Measurements from ENCODE around the gene GNMT. TPM values are rescaled to one million over a fixed set of nuclear protein-coding genes. Genes with fewer than 3 reads are reported as not detected.

Gene GNMT
- total and polyA plus RNA-seq, 4 experiments from 2014 or later: 0.36 to 1.2 (median 1.1) TPM; not detected in 1

DNA sequence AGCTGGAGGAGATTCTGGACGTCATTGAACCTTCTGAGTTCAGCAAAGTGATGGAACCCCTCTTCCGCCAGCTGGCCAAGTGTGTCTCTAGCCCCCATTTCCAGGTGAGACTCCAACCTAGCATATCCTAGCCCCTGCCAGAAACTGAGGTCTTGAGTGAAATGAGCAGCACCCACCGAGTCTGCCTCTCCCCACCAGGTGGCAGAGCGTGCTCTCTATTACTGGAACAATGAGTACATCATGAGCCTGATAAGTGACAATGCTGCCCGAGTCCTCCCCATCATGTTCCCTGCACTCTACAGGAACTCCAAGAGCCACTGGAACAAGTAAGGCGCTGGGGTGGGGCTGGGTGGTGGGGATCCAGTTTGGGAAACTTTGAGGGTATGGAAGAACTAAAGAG is 48.6 kb downstream of the GNMT start:
- peaks cover 14 to 69% of the 10 kb centered on the region in 2 donors for H3K36me3 Mint-ChIP-seq
- peaks cover 55% of the 10 kb centered on the region for H3K36me3 ChIP-seq (ENCODE audit: insufficient read depth, low read length)

DNA sequence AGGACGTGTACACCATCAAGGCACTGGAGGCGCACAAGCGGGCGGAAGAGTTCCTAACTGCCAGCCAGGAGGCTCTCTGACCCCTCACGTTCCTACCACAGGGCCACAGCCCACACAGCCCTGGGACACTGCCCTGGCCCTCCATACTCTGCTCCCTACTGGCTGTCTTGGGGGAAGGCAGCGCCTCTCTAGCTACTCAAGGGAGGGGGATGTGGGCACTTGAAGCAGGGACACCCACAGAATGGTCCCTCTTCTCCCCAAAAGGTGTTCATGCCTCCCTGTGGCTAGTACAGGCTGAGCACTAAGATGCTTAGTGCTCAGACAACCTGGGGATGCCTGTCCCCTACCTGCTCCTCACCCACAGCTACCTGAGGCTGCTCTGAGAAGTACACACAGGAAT is 50.7 kb downstream of the GNMT start:
- no peaks in the 10 kb centered on the region for H3K27me3 Mint-ChIP-seq
- Histone ChIP-seq H3K27me3 (ENCODE audit: insufficient read depth, low read length) (no peaks in the 10 kb centered on the region), H3K4me1 (ENCODE audit: insufficient read depth, low read length) (peaks cover 39% of the 10 kb centered on the region), H3K4me3 (ENCODE audit: low read length in 2 of 2) (no peak overlapping the region), H3K27ac (ENCODE audit: low read depth, low read length) (no peak overlapping the region), H3K9me3 (ENCODE audit: control insufficient read depth in 1 of 2, low read length in 2 of 2) (no peaks in the 10 kb centered on the region), H3K36me3 (ENCODE audit: insufficient read depth, low read length) (peaks cover 55% of the 10 kb centered on the region)
- ChIA-PET POLR2A (ENCODE audit: partially characterized antibody) (interaction anchor here (0.8 to 1.7 kb wide), 6 partner anchors 23 to 82 kb away, joined by 3 to 7 read pairs (median 4); partner anchors contain the start of genes CNPY3, KLC4, MRPL2 and PEX6), CTCF (ENCODE audit: partially characterized antibody) (interaction anchor here (1.1 to 1.8 kb wide), 3 partner anchors 10 to 133 kb away, joined by 3 to 8 read pairs (median 4); a partner anchor contains a TSS)
- peak overlapping the region in 4 of 7 donors; percentile 13 to 83 (median 66) for H3K27ac Mint-ChIP-seq
- DNase-seq: no peak
- peak overlapping the region in 2 of 8 donors; percentile 6 to 17 for H3K4me3 Mint-ChIP-seq
- H3K9me3 Mint-ChIP-seq: peaks cover 0 to 6% (median 0%) of the 10 kb centered on the region in 8 donors
- peaks cover 10 to 69% of the 10 kb centered on the region in 2 donors for H3K36me3 Mint-ChIP-seq
- intact Hi-C loops (cut with micrococcal nuclease): loop anchor here (5.0 kb wide), 2 partner anchors 109 to 264 kb away; partner anchors contain the start of gene TBCC
- peaks cover 34 to 51% (median 42%) of the 10 kb centered on the region in 4 donors for H3K4me1 Mint-ChIP-seq

More for the DNA sequence above, 48.6 kb downstream of the GNMT start:
- ChIA-PET CTCF (ENCODE audit: partially characterized antibody) (interaction anchor here (1.0 to 1.9 kb wide), 3 partner anchors 13 to 134 kb away, joined by 3 to 16 read pairs (median 3); no protein-coding TSS in a partner anchor), POLR2A (ENCODE audit: partially characterized antibody) (interaction anchor here (1.0 to 1.9 kb wide), 2 partner anchors 13 to 31 kb away, joined by 4 to 5 read pairs; partner anchors contain the start of genes PEX6 and RRP36)
- no peak overlapping the region for H3K27ac ChIP-seq (ENCODE audit: low read depth, low read length)
- Mint-ChIP-seq H3K4me1 (peaks cover 25 to 32% (median 30%) of the 10 kb centered on the region in 4 donors), H3K27me3 (no peaks in the 10 kb centered on the region), H3K9me3 (peaks cover 0 to 4% (median 0%) of the 10 kb centered on the region in 8 donors), H3K27ac (peak overlapping the region in 4 of 7 donors; percentile 34 to 73 (median 48)), H3K4me3 (no peak overlapping the region)
- DNase-seq: peak in 2 of 5 donors; percentile 23 to 33
- intact Hi-C loops (cut with micrococcal nuclease): loop anchor here (1.0 kb wide), 1 partner anchor 134 kb away; no protein-coding TSS in a partner anchor
- no peak overlapping the region for H3K4me3 ChIP-seq (ENCODE audit: low read length in 2 of 2)
- H3K9me3 ChIP-seq (ENCODE audit: control insufficient read depth in 1 of 2, low read length in 2 of 2): no peaks in the 10 kb centered on the region
- peaks cover 21% of the 10 kb centered on the region for H3K4me1 ChIP-seq (ENCODE audit: insufficient read depth, low read length)
- H3K27me3 ChIP-seq (ENCODE audit: insufficient read depth, low read length): no peaks in the 10 kb centered on the region

DNA sequence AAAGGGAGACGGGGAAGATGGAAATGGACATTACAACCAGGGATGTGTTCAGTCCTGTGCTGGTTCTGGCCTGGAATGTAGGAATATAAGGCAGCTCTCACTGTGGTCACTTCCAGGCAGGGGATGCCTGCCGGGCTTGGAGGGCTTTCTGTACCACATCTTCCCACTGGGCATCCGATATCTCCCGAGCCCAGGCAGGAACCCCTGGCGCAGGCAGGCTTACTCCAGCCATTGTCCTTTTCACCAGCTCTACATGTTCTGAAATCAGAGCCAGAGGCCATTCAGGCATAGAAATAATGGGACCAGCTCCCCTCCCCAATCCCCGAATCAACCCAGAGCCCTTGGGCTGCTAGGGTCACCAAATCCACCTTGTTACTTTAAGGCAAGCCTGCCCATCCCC is 51.8 kb downstream of the GNMT start:
- peaks cover 8 to 62% of the 10 kb centered on the region in 2 donors for H3K36me3 Mint-ChIP-seq
- CTCF ChIA-PET (ENCODE audit: partially characterized antibody): interaction anchor here (0.9 to 1.4 kb wide), 2 partner anchors 131 to 132 kb away, joined by 3 to 4 read pairs; no protein-coding TSS in a partner anchor
- H3K36me3 ChIP-seq (ENCODE audit: insufficient read depth, low read length): peaks cover 45% of the 10 kb centered on the region

DNA sequence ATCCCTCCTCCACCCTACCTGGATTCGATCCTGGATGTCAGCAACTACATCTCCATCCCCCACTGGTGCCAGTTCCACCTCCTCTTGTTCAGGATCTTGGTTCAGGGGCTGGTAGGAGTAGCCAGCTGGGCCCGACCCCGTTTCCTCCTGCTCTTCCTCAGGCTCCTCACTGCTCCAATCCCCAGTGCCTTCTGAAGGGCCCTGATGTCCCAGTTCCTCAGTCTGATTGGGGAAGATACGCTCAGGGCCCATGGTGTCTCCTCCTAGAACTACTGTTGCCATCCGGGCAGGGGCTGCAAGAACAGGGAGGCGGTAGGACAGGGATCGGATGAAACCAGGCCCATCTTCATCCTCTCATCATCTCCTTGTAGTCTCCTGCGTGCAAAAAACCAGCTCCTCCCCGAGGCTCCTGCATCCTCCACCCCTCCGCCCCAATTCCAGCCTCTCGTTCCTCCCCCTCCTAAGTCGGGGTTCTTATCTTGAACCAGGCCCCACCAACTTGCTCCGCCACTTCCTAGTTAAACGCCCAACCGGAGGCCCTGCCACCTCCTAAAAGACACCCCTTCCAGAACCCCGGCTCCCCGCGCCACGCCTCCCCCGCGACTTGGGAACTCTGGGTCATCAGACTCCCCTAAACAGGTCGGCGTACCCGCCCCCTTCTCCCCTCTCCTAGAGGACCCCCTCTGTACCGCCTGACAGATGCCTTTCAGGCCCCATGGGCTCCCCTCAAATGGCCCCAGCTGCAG is 52.7 kb downstream of the GNMT start:
- no peaks in the 10 kb centered on the region for H3K9me3 ChIP-seq (ENCODE audit: control insufficient read depth in 1 of 2, low read length in 2 of 2)
- peak overlapping the region; percentile 75 to 84 for H3K4me3 ChIP-seq (ENCODE audit: low read length in 2 of 2)
- intact Hi-C loops (cut with micrococcal nuclease): loop anchor here (1.0 to 5.0 kb wide), 4 partner anchors 8 to 266 kb away; partner anchors contain the start of genes PEX6, RRP36 and TBCC
- Mint-ChIP-seq H3K27me3 (no peaks in the 10 kb centered on the region), H3K4me3 (peak overlapping the region; percentile 91 to 97 (median 94)), H3K27ac (peak overlapping the region; percentile 75 to 98 (median 94)), H3K36me3 (peaks cover 12 to 61% of the 10 kb centered on the region in 2 donors), H3K4me1 (peaks cover 39 to 71% (median 54%) of the 10 kb centered on the region in 4 donors), H3K9me3 (peaks cover 0 to 6% (median 0%) of the 10 kb centered on the region in 8 donors)
- DNase-seq: peak in 1 of 5 donors; percentile 84
- peak overlapping the region; percentile 71 for H3K27ac ChIP-seq (ENCODE audit: low read depth, low read length)
- POLR2A ChIA-PET (ENCODE audit: partially characterized antibody): interaction anchor here (0.7 to 5.5 kb wide), 23 partner anchors 8 to 616 kb away, joined by 3 to 73 read pairs (median 5); partner anchors contain the start of genes ABCC10, BICRAL, CNPY3 and CUL7
- peaks cover 54% of the 10 kb centered on the region for H3K4me1 ChIP-seq (ENCODE audit: insufficient read depth, low read length)
- peaks cover 37% of the 10 kb centered on the region for H3K36me3 ChIP-seq (ENCODE audit: insufficient read depth, low read length)
- CTCF ChIA-PET (ENCODE audit: partially characterized antibody): interaction anchor here (0.8 to 2.1 kb wide), 6 partner anchors 11 to 131 kb away, joined by 3 to 7 read pairs (median 4); partner anchors contain the start of genes KLC4 and MRPL2
- H3K27me3 ChIP-seq (ENCODE audit: insufficient read depth, low read length): no peaks in the 10 kb centered on the region

More for the DNA sequence above, 51.8 kb downstream of the GNMT start:
- Mint-ChIP-seq H3K4me3 (peak overlapping the region; percentile 59 to 97 (median 92)), H3K9me3 (peaks cover 0 to 6% (median 0%) of the 10 kb centered on the region in 8 donors), H3K27ac (peak overlapping the region; percentile 64 to 98 (median 93)), H3K27me3 (no peaks in the 10 kb centered on the region), H3K4me1 (peaks cover 36 to 62% (median 48%) of the 10 kb centered on the region in 4 donors)
- POLR2A ChIA-PET (ENCODE audit: partially characterized antibody): interaction anchor here (1.0 to 5.5 kb wide), 10 partner anchors 9 to 415 kb away, joined by 3 to 73 read pairs (median 6); partner anchors contain the start of genes ABCC10, CNPY3, CUL7 and KLC4
- Histone ChIP-seq H3K9me3 (ENCODE audit: control insufficient read depth in 1 of 2, low read length in 2 of 2) (no peaks in the 10 kb centered on the region), H3K4me1 (ENCODE audit: insufficient read depth, low read length) (peaks cover 51% of the 10 kb centered on the region), H3K27me3 (ENCODE audit: insufficient read depth, low read length) (no peaks in the 10 kb centered on the region), H3K4me3 (ENCODE audit: low read length in 2 of 2) (no peak overlapping the region), H3K27ac (ENCODE audit: low read depth, low read length) (peak overlapping the region; percentile 71)
- intact Hi-C loops (cut with micrococcal nuclease): loop anchor here (5.0 kb wide), 2 partner anchors 110 to 265 kb away; partner anchors contain the start of gene TBCC
- no peak for DNase-seq

Other genes starting within 250 kb of the GNMT start
- not detected for gene PRPH2, start 238.2 kb upstream of the GNMT start, total RNA-seq
- gene PRPH2, start 238.2 kb upstream of the GNMT start, polyA plus RNA-seq: under 1 TPM in 1 of 2 donors, not detected in 1; 0.11 TPM
- 10 to 100 TPM; 57.4 to 64.4 TPM for gene TBCC, start 214.7 kb upstream of the GNMT start, total RNA-seq
- gene TBCC, start 214.7 kb upstream of the GNMT start, polyA plus RNA-seq: 100 to 1,000 TPM in 1 of 2 donors, 10 to 100 TPM in 1; 75.6 to 138 TPM
- gene BICRAL, start 178.7 kb upstream of the GNMT start, total RNA-seq: 10 to 100 TPM; 36.4 to 38.5 TPM
- 1 to 10 TPM; 2.4 to 6.1 TPM for gene BICRAL, start 178.7 kb upstream of the GNMT start, polyA plus RNA-seq
- gene RPL7L1, start 81.1 kb upstream of the GNMT start, total RNA-seq: 10 to 100 TPM; 89.2 to 89.8 TPM
- gene RPL7L1, start 81.1 kb upstream of the GNMT start, polyA plus RNA-seq: 10 to 100 TPM; 39.6 to 82.2 TPM
- gene PTCRA, start 44.7 kb upstream of the GNMT start, total RNA-seq: not detected
- not detected for gene PTCRA, start 44.7 kb upstream of the GNMT start, polyA plus RNA-seq
- gene CNPY3, start 31.3 kb upstream of the GNMT start, total RNA-seq: 10 to 100 TPM; 83.4 to 86.7 TPM
- gene CNPY3, start 31.3 kb upstream of the GNMT start, polyA plus RNA-seq: 10 to 100 TPM; 92.7 to 95.8 TPM
- gene PEX6, start 18.4 kb downstream of the GNMT start, total RNA-seq: 10 to 100 TPM; 38.9 to 40.5 TPM
- 10 to 100 TPM; 14.5 TPM for gene PEX6, start 18.4 kb downstream of the GNMT start, polyA plus RNA-seq
- 10 to 100 TPM; 36.6 to 38.0 TPM for gene PPP2R5D, start 23.8 kb downstream of the GNMT start, total RNA-seq
- gene PPP2R5D, start 23.8 kb downstream of the GNMT start, polyA plus RNA-seq: 10 to 100 TPM; 22.3 to 30.8 TPM
- 10 to 100 TPM; 36.2 to 36.3 TPM for gene MEA1, start 53.2 kb downstream of the GNMT start, total RNA-seq
- gene MEA1, start 53.2 kb downstream of the GNMT start, polyA plus RNA-seq: 100 to 1,000 TPM in 1 of 2 donors, 10 to 100 TPM in 1; 84.7 to 110 TPM
- gene KLHDC3, start 53.5 kb downstream of the GNMT start, total RNA-seq: 10 to 100 TPM; 66.6 to 67.9 TPM
- 100 to 1,000 TPM in 1 of 2 donors, 10 to 100 TPM in 1; 78.3 to 131 TPM for gene KLHDC3, start 53.5 kb downstream of the GNMT start, polyA plus RNA-seq
- gene RRP36, start 60.9 kb downstream of the GNMT start, total RNA-seq: 10 to 100 TPM; 56.5 to 58.7 TPM
- gene RRP36, start 60.9 kb downstream of the GNMT start, polyA plus RNA-seq: 10 to 100 TPM; 65.5 to 77.0 TPM
- gene CUL7, start 93.1 kb downstream of the GNMT start, total RNA-seq: 10 to 100 TPM; 13.7 to 13.9 TPM
- gene CUL7, start 93.1 kb downstream of the GNMT start, polyA plus RNA-seq: 1 to 10 TPM; 2.1 to 3.8 TPM
- gene MRPL2, start 98.7 kb downstream of the GNMT start, total RNA-seq: 10 to 100 TPM; 55.3 to 56.5 TPM
- 10 to 100 TPM; 37.9 to 51.6 TPM for gene MRPL2, start 98.7 kb downstream of the GNMT start, polyA plus RNA-seq
- 10 to 100 TPM; 51.6 to 57.0 TPM for gene KLC4, start 98.9 kb downstream of the GNMT start, total RNA-seq
- 10 to 100 TPM in 1 of 2 donors, 1 to 10 TPM in 1; 9.7 to 11.5 TPM for gene KLC4, start 98.9 kb downstream of the GNMT start, polyA plus RNA-seq
- under 1 TPM; 0.26 to 0.42 TPM for gene PTK7, start 115.6 kb downstream of the GNMT start, total RNA-seq
- under 1 TPM in 1 of 2 donors, not detected in 1; 0.08 TPM for gene PTK7, start 115.6 kb downstream of the GNMT start, polyA plus RNA-seq
- 10 to 100 TPM; 23.7 to 25.0 TPM for gene SRF, start 210.5 kb downstream of the GNMT start, total RNA-seq
- 1 to 10 TPM; 2.3 to 7.5 TPM for gene SRF, start 210.5 kb downstream of the GNMT start, polyA plus RNA-seq
- gene CUL9, start 221.4 kb downstream of the GNMT start, total RNA-seq: 10 to 100 TPM; 93.8 to 95.2 TPM
- gene CUL9, start 221.4 kb downstream of the GNMT start, polyA plus RNA-seq: 10 to 100 TPM in 1 of 2 donors, 1 to 10 TPM in 1; 8.3 to 16.0 TPM